ENCODE data around the gene SF3B5.
"Not testable (repeated sequence)": the region's sequence is repeated elsewhere in the genome, so short reads cannot be mapped to it uniquely, and the experiment has no call there.

Gene SF3B5

DNA sequence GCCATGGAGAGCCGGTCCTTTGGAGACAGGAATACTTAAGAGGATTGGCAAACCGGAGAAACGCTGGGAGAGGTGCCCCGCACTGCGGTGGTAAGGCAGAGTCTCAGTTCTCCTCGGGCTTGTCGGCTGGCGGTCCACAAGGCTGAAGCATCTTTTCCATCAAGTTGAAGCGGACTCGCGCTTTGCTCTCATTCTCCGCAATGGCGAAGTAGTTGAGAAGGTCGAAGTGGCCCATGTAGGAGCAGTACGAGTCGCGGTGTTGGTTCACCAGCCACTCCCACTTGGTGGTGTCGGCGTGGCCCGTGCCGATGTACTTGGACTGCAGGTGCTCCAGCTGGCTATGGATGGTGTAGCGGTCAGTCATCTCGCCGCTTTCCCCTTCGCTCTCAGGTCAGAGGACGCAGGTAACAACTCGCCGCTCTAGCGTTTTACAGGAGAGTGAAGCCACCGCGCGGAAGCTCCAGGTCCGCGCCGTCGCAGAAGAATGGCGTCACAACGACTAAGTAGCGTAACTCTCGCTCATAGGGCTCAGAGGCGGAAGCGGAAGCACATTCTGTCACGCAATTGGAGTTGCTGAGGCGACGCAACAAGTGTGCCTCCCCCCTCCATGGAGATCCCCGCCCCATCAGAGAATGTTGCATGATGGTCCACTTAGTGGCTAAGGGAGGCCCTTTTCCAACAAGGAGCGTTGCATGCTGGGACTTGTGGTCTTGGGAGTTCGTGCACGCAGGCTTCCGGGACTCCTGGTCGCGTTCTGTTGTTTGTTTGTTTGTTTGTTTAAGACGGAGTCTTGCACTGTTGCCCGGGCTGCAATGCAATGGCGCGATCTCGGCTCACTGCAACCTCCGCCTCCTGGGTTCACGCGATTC lies at the start of gene SF3B5:
TSS of gene SF3B5 (minus strand) at position 440 of the 869 bp plus-strand sequence. CDS start at position 364, 76 bp downstream.
- peak; percentile 94 for FAIRE-seq

GRCh38 chr6:144144996-144145395 lies 49.6 kb upstream of the SF3B5 start:
- no peak for FAIRE-seq

- no peak for FAIRE-seq
These were observed 48.5 kb upstream of the SF3B5 start for GRCh38 chr6:144143878-144144277.

DNA sequence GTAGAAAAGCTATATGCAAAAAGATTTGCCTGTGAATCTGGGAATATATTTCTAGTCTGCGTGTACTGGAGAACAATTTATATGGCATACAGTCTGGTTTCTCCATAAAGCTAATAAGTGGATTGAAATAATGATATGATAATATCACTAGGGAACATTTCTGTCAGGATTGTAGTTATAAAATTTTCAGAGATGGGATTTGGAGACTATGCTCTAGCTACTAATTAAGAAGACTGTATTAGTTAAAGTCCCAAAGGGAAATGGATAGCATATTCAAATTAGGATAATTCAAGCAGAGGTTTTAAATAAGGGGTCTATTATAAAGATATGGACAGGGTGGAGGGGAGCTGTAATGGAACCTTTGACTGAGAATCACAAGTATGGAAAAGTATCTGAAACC lies 47.7 kb upstream of the SF3B5 start:
- FAIRE-seq = no peak

- no peak for FAIRE-seq
These were observed 46.1 kb upstream of the SF3B5 start for GRCh38 chr6:144141470-144141869.

GRCh38 chr6:144140867-144141266 lies 45.5 kb upstream of the SF3B5 start:
- no peak for FAIRE-seq

DNA sequence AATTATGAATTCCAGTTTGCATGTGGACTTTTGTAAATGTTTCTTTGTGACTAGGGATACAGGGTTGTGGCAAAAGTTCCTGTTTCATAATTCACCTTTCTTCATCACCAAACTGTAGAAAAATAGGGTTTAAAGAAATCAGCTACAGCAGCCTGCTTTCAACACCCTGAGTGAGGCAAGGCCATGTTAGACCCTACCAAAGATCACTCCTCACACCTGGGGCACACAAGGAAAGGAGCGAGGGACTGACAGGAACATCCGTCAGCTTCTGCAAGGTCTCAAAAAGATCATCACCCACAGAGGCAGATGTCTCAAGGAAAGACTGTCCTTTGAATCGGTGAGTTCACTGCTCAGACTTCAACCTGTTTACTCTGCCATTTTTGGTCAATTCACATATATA lies 44.4 kb upstream of the SF3B5 start:
- FAIRE-seq = no peak

GRCh38 chr6:144138542-144138941 lies 43.2 kb upstream of the SF3B5 start:
- FAIRE-seq = no peak

DNA sequence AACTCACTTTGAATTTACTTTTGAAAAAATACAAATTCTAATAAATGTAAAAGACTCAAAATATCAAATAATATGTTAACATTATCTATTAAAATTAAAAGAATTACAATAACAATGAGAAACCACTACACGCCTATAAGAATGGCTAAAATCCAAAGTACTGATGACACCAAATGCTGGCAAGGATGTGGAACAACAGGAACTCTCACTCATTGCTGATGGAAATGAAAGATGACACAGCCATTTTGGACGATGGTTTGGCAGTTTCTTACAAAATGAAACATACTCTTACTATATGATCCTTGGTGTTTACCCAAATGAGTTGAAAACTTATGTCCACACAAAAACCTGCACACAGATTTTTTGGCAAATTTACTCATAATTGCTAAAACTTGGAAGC lies 39.4 kb upstream of the SF3B5 start:
- FAIRE-seq = no peak

GRCh38 chr6:144134176-144134575 lies 38.8 kb upstream of the SF3B5 start:
- FAIRE-seq = no peak

- FAIRE-seq = no peak
These were observed 38.0 kb upstream of the SF3B5 start for GRCh38 chr6:144133225-144133821.

DNA sequence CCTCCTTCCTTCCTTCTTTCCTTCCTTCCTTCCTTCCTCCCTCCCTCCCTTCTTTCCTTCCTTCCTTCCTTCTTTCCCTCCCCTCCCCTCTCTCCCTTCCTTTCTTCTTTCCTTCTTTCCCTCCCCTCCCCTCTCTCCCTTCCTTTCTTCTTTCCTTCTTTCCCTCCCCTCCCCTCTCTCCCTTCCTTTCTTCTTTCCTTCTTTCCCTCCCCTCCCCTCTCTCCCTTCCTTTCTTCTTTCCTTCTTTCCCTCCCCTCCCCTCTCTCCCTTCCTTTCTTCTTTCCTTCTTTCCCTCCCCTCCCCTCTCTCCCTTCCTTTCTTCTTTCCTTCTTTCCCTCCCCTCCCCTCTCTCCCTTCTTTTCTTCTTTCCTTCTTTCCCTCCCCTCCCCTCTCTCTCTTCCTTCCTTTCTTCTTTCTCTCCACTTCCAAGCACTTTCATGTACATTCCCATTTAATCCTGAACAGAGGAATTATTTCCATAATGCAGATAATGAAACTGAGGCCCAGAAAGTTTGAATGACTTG lies 36.9 kb upstream of the SF3B5 start:
- not testable (repeated sequence) for FAIRE-seq

DNA sequence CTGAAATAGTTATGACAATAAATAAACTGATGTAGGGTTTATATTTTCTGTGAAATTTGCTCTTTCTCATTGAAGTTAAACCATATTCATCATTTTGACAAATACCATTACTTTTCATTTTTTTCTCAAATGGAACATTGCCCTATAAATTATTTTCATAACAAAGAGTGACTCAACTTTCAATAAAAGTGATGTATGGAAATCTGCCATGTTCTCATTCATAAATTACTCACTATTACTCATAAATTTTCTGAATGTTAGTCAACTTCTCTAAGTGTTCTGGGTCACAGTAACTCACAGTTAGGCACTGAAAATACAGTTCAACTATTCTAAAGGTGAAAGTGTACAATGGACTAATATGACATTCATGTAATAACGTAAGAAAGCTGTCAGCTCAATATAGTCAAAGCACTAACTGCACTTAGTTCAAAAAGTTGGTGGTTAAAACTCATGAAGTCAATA lies 35.9 kb upstream of the SF3B5 start:
- no peak for FAIRE-seq

DNA sequence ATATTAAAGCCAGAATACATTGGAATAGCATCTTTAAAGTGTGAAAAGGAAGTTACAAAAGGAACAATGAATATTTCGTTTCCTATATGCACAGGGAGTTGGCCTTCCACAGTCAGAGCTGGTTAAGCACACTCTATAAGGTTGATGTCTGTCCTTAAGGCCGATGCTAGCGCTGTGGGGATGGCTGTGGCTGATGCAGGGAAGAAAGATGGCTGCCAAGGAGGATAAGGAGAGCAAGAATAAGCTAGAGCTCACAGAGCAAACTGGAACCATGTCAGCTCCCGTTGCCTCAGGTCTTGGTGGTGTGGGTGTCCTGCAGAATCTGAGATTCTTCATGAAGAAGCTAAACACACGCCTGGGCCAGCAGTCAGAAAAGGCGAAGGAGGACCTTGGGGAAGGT lies 34.1 kb upstream of the SF3B5 start:
- no peak for FAIRE-seq

- no peak for FAIRE-seq
These were observed 31.7 kb upstream of the SF3B5 start for GRCh38 chr6:144127097-144127496.

DNA sequence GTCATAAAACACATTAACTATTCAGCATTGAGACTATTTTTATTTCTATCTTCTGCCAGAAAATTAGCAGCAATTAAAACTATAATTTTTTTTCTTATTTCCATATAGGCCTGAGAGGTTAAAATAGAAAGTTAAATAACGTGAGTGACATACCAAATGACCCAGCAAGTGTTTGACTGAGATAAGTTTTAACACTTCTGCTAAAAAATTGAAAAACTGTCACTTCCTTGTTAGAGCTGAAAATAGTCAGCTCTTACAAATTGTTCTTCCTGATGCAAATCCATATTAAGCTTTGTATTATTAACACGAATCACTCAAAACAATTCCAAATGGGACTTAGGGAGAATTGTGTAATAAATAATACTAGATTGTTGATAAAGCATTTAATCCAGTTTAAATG lies 28.5 kb upstream of the SF3B5 start:
- FAIRE-seq = no peak

DNA sequence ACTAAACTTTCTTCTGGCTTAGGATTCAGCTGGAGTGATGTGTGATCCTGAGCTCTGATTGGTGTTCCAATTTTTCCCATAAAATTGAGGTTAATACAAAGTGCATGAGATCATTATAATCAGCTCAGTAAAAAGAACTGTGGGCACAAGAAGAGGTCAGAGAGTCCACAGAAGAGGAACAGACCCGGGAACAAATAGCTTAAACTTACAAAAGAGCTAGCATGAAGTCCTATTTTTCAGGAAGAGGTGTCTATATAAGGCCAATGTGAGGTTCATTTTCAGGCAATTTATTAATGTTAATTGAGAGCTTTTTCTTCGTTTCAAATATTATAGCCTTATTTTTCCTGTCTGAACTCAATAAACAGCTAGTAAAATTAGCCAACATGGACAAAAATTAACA lies 28.0 kb upstream of the SF3B5 start:
- no peak for FAIRE-seq

- no peak for FAIRE-seq
These were observed 27.5 kb upstream of the SF3B5 start for GRCh38 chr6:144122861-144123260.

- FAIRE-seq = no peak
These were observed 24.0 kb upstream of the SF3B5 start for GRCh38 chr6:144119376-144119775.

DNA sequence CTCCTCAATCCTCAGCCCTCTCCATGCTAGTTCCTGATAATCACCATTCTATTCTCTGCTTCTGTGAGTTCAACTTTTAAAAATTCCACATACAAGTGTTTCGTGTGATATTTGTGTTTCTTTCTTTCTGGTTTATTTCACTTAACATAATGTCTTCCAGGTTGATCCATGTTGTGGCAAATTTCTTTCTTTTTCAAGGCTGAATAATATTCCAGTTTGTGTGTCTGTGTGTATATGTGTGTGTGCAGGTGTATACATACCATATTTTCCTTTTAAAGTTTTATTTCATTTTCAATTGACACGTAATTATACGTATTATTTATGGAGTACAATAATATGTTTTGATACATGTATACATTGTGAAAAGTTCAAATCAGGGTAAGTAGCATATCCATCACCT lies 19.8 kb upstream of the SF3B5 start:
- no peak for FAIRE-seq

DNA sequence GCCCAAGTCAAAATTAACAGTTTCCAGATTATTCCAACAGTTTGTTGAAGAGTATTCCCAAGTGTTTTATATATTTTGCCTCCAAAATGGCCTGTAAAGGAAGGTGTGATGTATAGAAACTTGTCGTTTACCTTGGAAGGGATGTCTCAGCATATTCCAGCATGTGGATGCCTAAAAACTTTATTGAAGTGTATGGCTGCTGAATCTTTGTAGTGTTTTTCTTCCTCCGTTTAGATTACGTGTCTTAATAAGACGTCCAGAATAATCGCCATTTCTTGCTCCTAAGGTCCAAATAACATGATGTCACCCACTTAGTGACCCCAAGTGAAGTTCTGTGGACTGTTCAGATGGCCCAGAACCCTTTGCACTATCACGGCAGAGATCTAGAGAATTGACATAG lies 18.0 kb upstream of the SF3B5 start:
- FAIRE-seq = no peak

GRCh38 chr6:144110210-144110609 lies 14.8 kb upstream of the SF3B5 start:
- FAIRE-seq = no peak

DNA sequence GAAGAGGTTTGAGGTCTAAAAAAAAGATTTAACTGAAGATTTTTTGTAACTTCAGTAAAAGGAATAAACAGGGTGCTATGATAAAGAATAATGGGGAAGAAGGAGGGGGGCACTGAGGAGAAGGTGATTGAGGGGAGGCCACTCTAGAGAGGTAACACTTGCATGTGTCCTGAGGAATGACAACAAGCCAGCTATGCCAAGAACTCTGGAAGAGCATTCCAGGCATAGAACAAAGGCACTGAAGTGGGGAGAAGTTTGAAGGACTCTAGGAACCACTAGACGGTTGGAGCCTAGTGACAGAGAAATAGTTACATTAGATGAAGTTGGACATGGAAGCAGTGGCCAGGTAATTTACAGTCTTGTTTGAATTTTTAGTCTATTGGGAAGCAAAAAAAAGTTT lies 10.8 kb upstream of the SF3B5 start:
- no peak for FAIRE-seq

GRCh38 chr6:144104898-144105487 lies 9.6 kb upstream of the SF3B5 start:
- FAIRE-seq = peak; percentile 96
